Measurements from ENCODE around the gene PRLR. TPM values are rescaled to one million over a fixed set of nuclear protein-coding genes. Genes with fewer than 3 reads are reported as not detected.
A peak's percentile ranks its signal among the peaks of the same experiment; 100 is the strongest.
"Not testable (repeated sequence)": the region's sequence is repeated elsewhere in the genome, so short reads cannot be mapped to it uniquely, and the experiment has no call there.

Gene PRLR
- total RNA-seq, 1 experiment from 2014 or later = 2.5 TPM

DNA sequence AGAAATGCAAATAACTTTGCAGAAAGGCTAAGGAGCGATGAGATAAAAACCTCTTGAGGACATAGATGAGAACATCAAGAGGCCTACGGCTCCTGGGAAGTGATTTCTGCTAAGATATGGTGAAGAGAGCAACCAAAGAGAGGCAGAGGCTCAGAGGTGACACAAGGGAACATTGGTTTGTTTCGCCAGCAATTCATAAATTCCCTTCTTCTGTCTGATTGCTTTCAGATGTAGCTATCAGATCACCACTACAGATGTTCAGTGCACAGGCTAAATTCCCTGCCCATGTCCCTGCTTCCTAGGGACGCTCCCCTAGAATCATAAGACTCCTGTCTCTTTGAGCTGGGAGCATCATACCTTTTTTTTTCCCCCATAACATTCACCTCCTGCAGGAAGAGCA is 193.8 kb downstream of the PRLR start:
- Histone ChIP-seq H3T11ph (ENCODE audit: low read length) (no peak overlapping the region), H2BK5ac (ENCODE audit: insufficient read length, low read length) (no peak overlapping the region), H3K27ac (ENCODE audit: insufficient read length, low read depth, low read length) (no peak overlapping the region), H4K5ac (ENCODE audit: insufficient read length, low read depth, low read length) (no peak overlapping the region), H3K9me3 (ENCODE audit: control insufficient read depth, low read depth, low read length) (no peaks in the 10 kb centered on the region), H3K23me2 (ENCODE audit: insufficient read length, low read depth, low read length, poor library complexity, severe bottlenecking) (no peaks in the 10 kb centered on the region), H2AFZ (ENCODE audit: low read length) (no peak overlapping the region), H2BK12ac (ENCODE audit: insufficient read length, low read depth, low read length) (no peak overlapping the region), H3K23ac (ENCODE audit: insufficient read length, low read depth, low read length) (no peak overlapping the region), H3K4me2 (ENCODE audit: insufficient read depth, insufficient read length, low read length) (no peak overlapping the region), H4K91ac (ENCODE audit: insufficient read length, low read depth, low read length) (no peak overlapping the region), H3K4ac (ENCODE audit: low read depth, low read length) (no peak overlapping the region), H2BK120ac (ENCODE audit: low read depth, low read length, poor library complexity, severe bottlenecking) (no peak overlapping the region), H4K8ac (replicated peaks; ENCODE audit: insufficient read length, low read depth, low read length) (no peak overlapping the region), H3K14ac (ENCODE audit: insufficient read depth, low read length) (no peak overlapping the region), H3K9ac (ENCODE audit: extremely low read depth, insufficient read length, low read length) (no peak overlapping the region), H4K20me1 (ENCODE audit: control insufficient read depth, insufficient read depth, insufficient read length) (no peaks in the 10 kb centered on the region), H3K79me1 (ENCODE audit: insufficient read depth, low read depth, low read length, poor library complexity, severe bottlenecking) (no peaks in the 10 kb centered on the region), H2BK20ac (ENCODE audit: low read depth, low read length, poor library complexity, severe bottlenecking) (no peak overlapping the region), H3K4me1 (ENCODE audit: insufficient read depth, low read length) (peaks cover 3% of the 10 kb centered on the region; the same call in 1 of the 2 replicates), H3K18ac (ENCODE audit: insufficient read length, low read depth, low read length) (no peak overlapping the region), H3K79me2 (ENCODE audit: insufficient read depth, low read length) (no peaks in the 10 kb centered on the region), H2BK15ac (ENCODE audit: low read depth, low read length) (no peak overlapping the region), H2AK5ac (ENCODE audit: insufficient read length, low read length) (no peak overlapping the region), H3K56ac (ENCODE audit: insufficient read length, low read depth, low read length) (no peak overlapping the region), H3K27me3 (ENCODE audit: insufficient read depth, low read length) (no peaks in the 10 kb centered on the region)
- Mint-ChIP-seq H3K27me3 (ENCODE audit: low read depth) (no peaks in the 10 kb centered on the region; the same call in 1 of the 2 replicates), H3K36me3 (ENCODE audit: insufficient read depth in 1 of 3, low read depth in 3 of 3) (no peaks in the 10 kb centered on the region), H3K4me1 (peaks cover 11 to 12% of the 10 kb centered on the region in 2 experiments), H3K27ac (peak overlapping the region in 1 of 3 experiments; percentile 73; a peak in 1 of 7 replicates), H3K4me3 (no peak overlapping the region), H3K9me3 (no peaks in the 10 kb centered on the region)
- DNase-seq = no peak
- TF ChIP-seq, protein P1, sequence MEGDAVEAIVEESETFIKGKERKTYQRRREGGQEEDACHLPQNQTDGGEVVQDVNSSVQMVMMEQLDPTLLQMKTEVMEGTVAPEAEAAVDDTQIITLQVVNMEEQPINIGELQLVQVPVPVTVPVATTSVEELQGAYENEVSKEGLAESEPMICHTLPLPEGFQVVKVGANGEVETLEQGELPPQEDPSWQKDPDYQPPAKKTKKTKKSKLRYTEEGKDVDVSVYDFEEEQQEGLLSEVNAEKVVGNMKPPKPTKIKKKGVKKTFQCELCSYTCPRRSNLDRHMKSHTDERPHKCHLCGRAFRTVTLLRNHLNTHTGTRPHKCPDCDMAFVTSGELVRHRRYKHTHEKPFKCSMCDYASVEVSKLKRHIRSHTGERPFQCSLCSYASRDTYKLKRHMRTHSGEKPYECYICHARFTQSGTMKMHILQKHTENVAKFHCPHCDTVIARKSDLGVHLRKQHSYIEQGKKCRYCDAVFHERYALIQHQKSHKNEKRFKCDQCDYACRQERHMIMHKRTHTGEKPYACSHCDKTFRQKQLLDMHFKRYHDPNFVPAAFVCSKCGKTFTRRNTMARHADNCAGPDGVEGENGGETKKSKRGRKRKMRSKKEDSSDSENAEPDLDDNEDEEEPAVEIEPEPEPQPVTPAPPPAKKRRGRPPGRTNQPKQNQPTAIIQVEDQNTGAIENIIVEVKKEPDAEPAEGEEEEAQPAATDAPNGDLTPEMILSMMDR (conservative IDR thresholded peaks at IDR 0.05) = no peak
- WGBS (ENCODE audit: extremely low coverage, insufficient read length, low lambda C conversion rate) = no CpG with 5 or more reads among the region's 4 CpGs

DNA sequence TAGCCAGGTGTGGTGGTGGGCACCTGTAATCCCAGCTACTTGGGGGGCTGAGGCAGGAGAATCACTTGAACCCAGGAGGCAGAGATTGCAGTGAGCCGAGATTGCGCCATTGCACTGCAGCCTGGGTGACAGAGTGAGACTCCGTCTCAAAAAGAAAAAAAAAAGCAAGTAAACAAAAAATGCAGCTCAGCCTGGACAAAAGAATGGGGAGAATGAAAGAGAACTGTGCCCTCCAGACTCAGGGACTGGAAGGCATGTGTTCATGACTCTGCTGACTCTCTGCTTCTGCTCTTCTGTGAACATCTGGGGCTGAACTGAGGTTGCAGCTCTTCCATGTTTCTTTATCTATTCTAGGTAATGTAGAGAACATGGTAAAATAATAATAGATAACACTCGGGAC is 194.4 kb downstream of the PRLR start:
- not testable (repeated sequence) for H3K27ac Mint-ChIP-seq; H4K5ac ChIP-seq (ENCODE audit: insufficient read length, low read depth, low read length); H3K56ac ChIP-seq (ENCODE audit: insufficient read length, low read depth, low read length); H3T11ph ChIP-seq (ENCODE audit: low read length); H3K4ac ChIP-seq (ENCODE audit: low read depth, low read length); H3K27me3 ChIP-seq (ENCODE audit: insufficient read depth, low read length); H3K18ac ChIP-seq (ENCODE audit: insufficient read length, low read depth, low read length); H3K4me3 Mint-ChIP-seq; H3K36me3 Mint-ChIP-seq (ENCODE audit: insufficient read depth in 1 of 3, low read depth in 3 of 3); H4K91ac ChIP-seq (ENCODE audit: insufficient read length, low read depth, low read length); H3K4me1 ChIP-seq (ENCODE audit: insufficient read depth, low read length); H4K20me1 ChIP-seq (ENCODE audit: control insufficient read depth, insufficient read depth, insufficient read length); DNase-seq; H4K8ac ChIP-seq (replicated peaks; ENCODE audit: insufficient read length, low read depth, low read length); H3K23me2 ChIP-seq (ENCODE audit: insufficient read length, low read depth, low read length, poor library complexity, severe bottlenecking); H3K9me3 Mint-ChIP-seq; H2BK20ac ChIP-seq (ENCODE audit: low read depth, low read length, poor library complexity, severe bottlenecking); H3K4me2 ChIP-seq (ENCODE audit: insufficient read depth, insufficient read length, low read length); H2BK12ac ChIP-seq (ENCODE audit: insufficient read length, low read depth, low read length); H3K9me3 ChIP-seq (ENCODE audit: control insufficient read depth, low read depth, low read length); H2BK120ac ChIP-seq (ENCODE audit: low read depth, low read length, poor library complexity, severe bottlenecking); H3K27me3 Mint-ChIP-seq (ENCODE audit: low read depth); H2AK5ac ChIP-seq (ENCODE audit: insufficient read length, low read length); H3K23ac ChIP-seq (ENCODE audit: insufficient read length, low read depth, low read length); H3K79me1 ChIP-seq (ENCODE audit: insufficient read depth, low read depth, low read length, poor library complexity, severe bottlenecking); H3K27ac ChIP-seq (ENCODE audit: insufficient read length, low read depth, low read length); H2BK15ac ChIP-seq (ENCODE audit: low read depth, low read length); H3K79me2 ChIP-seq (ENCODE audit: insufficient read depth, low read length); H3K9ac ChIP-seq (ENCODE audit: extremely low read depth, insufficient read length, low read length); H3K14ac ChIP-seq (ENCODE audit: insufficient read depth, low read length); H2BK5ac ChIP-seq (ENCODE audit: insufficient read length, low read length); H2AFZ ChIP-seq (ENCODE audit: low read length)
- peaks cover 13 to 17% of the 10 kb centered on the region in 2 experiments for H3K4me1 Mint-ChIP-seq
- WGBS (ENCODE audit: extremely low coverage, insufficient read length, low lambda C conversion rate) = no CpG with 5 or more reads among the region's 4 CpGs
